OCI-LY3 (cell line): ENCODE results near the gene CEP104.

Experiments
- H2AFZ ChIP-seq: fragments of 200-600, 300-600 bp; shearing (Covaris generic); 2 replicates; pipeline ENCODE4 v1.6.0; 2014; ENCODE audit warnings: antibody characterized with exemption, low read depth, low read length
- H3K27ac ChIP-seq: fragments of 200-600, 300-600 bp; sonication (generic); 2 replicates; pipeline ENCODE4 v1.5.1; 2014; ENCODE audit warnings: mild to moderate bottlenecking, low read length, moderate library complexity, mixed read lengths
- H3K27me3 ChIP-seq: fragments of 200-600, 300-600 bp; sonication (generic); 2 replicates; pipeline ENCODE4 v1.6.1; 2014; ENCODE audit warnings: low read depth, low read length, mixed read lengths
- H3K36me3 ChIP-seq: fragments of 200-600, 300-600 bp; sonication (generic); replicated peaks from 2 replicates; pipeline ENCODE3; 2014; ENCODE audit warnings: low read depth, low read length, mixed read lengths
- H3K4me1 ChIP-seq: fragments of 300-600, 200-600 bp; sonication (generic); 2 replicates; pipeline ENCODE4 v1.6.1; 2014; ENCODE audit warnings: low read length, mixed read lengths
- H3K4me2 ChIP-seq: fragments of 200-600, 300-600 bp; sonication (generic); 2 replicates; pipeline ENCODE4 v1.6.1; 2014; ENCODE audit warnings: low read length, mixed read lengths
- H3K4me3 ChIP-seq: fragments of 300-600, 200-600 bp; sonication (generic); 2 replicates; pipeline ENCODE4 v1.5.1; 2014; ENCODE audit warnings: antibody characterized with exemption, mild to moderate bottlenecking, low read length, moderate library complexity
- H3K79me2 ChIP-seq: fragments of 300-600, 200-600 bp; shearing (Covaris generic); 2 replicates; pipeline ENCODE4 v1.6.1; 2014; ENCODE audit warnings: mild to moderate bottlenecking, low read length, mixed read lengths
- H3K9ac ChIP-seq: fragments of 300-600, 200-600 bp; shearing (Covaris generic); 2 replicates; pipeline ENCODE4 v1.6.0; 2014; ENCODE audit warnings: mild to moderate bottlenecking, low read length, moderate library complexity
- H3K9me3 ChIP-seq: fragments of 200-600, 300-600 bp; shearing (Covaris generic); 2 replicates; pipeline ENCODE4 v1.6.1; 2014; ENCODE audit warnings: low read length, mixed read lengths; ENCODE audit not compliant: insufficient read depth
- H4K20me1 ChIP-seq: fragments of 200-600, 300-600 bp; sonication (generic); 2 replicates; pipeline ENCODE4 v1.6.1; 2016; ENCODE audit warnings: low read length, mixed read lengths; ENCODE audit not compliant: insufficient read depth
- EZH2phosphoT487 ChIP-seq: fragments of 200-600 bp; shearing (Covaris generic); IDR thresholded peaks from 2 replicates; pipeline ENCODE4 v1.6.1; 2018; ENCODE audit warnings: antibody characterized with exemption, mixed run types, low read depth
- TF ChIP-seq, protein P1 (sequence below): fragments of 200-600, 300-600 bp; sonication (generic); IDR thresholded peaks from 2 replicates; pipeline ENCODE4 v1.5.1; 2014; ENCODE audit warnings: antibody characterized with exemption, low read length, low read depth

The CEP104 gene

DNA sequence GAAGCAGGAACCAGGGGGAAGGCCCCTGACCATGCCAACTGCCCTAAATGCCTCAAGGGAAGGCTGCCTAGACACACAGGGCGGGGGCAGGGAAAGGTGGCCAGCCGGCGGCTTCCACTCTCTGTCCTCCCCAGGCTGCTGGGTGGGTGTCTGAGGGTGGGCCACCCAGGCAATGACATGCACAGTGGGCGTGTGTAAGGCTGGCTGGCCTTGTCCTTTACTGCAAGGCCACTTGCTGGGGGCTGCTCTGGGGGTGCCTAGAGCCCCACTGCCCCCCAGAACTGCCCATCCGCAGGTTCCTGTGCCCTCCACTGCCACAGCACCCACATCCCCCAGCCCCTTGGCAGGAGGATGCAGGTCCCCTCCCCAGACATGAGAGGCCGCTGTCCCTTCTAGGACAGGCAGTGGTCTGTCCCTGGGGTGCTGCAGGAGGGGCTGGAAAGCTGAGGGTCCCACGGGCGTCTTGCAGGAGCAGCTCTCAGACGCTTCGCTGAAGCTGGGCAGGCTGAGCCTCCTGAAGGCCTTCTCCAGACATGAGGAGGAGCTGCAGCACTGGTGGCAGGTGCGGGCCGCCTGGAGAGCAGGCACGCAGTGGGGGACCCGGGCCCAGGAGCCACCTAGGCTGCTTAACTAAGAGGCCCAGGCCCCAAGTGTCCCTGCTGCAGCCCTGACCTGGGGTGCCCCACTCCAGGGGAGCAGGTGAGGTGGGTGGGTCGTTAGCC, 94.7 kb downstream of the CEP104 start:
- H3K4me2 ChIP-seq, result no peak overlapping the region
- no peak overlapping the region for H3K27ac ChIP-seq
- H3K4me3 ChIP-seq, result no peak overlapping the region
- TF ChIP-seq, protein P1, sequence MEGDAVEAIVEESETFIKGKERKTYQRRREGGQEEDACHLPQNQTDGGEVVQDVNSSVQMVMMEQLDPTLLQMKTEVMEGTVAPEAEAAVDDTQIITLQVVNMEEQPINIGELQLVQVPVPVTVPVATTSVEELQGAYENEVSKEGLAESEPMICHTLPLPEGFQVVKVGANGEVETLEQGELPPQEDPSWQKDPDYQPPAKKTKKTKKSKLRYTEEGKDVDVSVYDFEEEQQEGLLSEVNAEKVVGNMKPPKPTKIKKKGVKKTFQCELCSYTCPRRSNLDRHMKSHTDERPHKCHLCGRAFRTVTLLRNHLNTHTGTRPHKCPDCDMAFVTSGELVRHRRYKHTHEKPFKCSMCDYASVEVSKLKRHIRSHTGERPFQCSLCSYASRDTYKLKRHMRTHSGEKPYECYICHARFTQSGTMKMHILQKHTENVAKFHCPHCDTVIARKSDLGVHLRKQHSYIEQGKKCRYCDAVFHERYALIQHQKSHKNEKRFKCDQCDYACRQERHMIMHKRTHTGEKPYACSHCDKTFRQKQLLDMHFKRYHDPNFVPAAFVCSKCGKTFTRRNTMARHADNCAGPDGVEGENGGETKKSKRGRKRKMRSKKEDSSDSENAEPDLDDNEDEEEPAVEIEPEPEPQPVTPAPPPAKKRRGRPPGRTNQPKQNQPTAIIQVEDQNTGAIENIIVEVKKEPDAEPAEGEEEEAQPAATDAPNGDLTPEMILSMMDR, result no peak
- no peak for TF ChIP-seq EZH2phosphoT487
- H3K27me3 ChIP-seq, result peaks cover 17% of the 10 kb centered on the region
- H3K9ac ChIP-seq, result no peak overlapping the region
- H3K36me3 ChIP-seq, result no peaks in the 10 kb centered on the region
- H3K9me3 ChIP-seq, result no peaks in the 10 kb centered on the region
- H4K20me1 ChIP-seq, result no peaks in the 10 kb centered on the region
- H3K79me2 ChIP-seq, result no peaks in the 10 kb centered on the region
- no peak overlapping the region for H2AFZ ChIP-seq
- no peaks in the 10 kb centered on the region for H3K4me1 ChIP-seq
